Measurements from ENCODE around the gene SPOCK3.

GRCh38 chr4:167218022-167218608 lies 16.2 kb downstream of the SPOCK3 start:
- no peak for TF ChIP-seq CTCF (IDR thresholded peaks at IDR 0.05)
- no peak for TF ChIP-seq POLR2A (IDR thresholded peaks at IDR 0.05)
